ENCODE results near the gene CDH13.

Gene CDH13

GRCh38 chr16:83674931-83675535 lies 1048.3 kb downstream of the CDH13 start:
- DNase-seq (ENCODE audit: low read depth in 2 of 2): no peak

GRCh38 chr16:83676086-83676485 lies 1049.3 kb downstream of the CDH13 start:
- DNase-seq (ENCODE audit: low read depth in 2 of 2): no peak

- DNase-seq (ENCODE audit: low read depth in 2 of 2): no peak
Observed at GRCh38 chr16:83680980-83681379, 1054.2 kb downstream of the CDH13 start.

GRCh38 chr16:83681381-83681956 lies 1054.7 kb downstream of the CDH13 start:
- DNase-seq (ENCODE audit: low read depth in 2 of 2): no peak

- DNase-seq (ENCODE audit: low read depth in 2 of 2): no peak
Observed at GRCh38 chr16:83682116-83682867, 1055.5 kb downstream of the CDH13 start.

- no peak for DNase-seq (ENCODE audit: low read depth in 2 of 2)
Observed at GRCh38 chr16:83682868-83683235, 1056.1 kb downstream of the CDH13 start.

GRCh38 chr16:83685615-83686165 lies 1058.9 kb downstream of the CDH13 start:
- DNase-seq (ENCODE audit: low read depth in 2 of 2): no peak

- DNase-seq (ENCODE audit: low read depth in 2 of 2): no peak
Observed at GRCh38 chr16:83686726-83687125, 1060.0 kb downstream of the CDH13 start.

GRCh38 chr16:83689385-83689831 lies 1062.6 kb downstream of the CDH13 start:
- no peak for DNase-seq (ENCODE audit: low read depth in 2 of 2)

- no peak for DNase-seq (ENCODE audit: low read depth in 2 of 2)
Observed at GRCh38 chr16:83692224-83692623, 1065.5 kb downstream of the CDH13 start.

- DNase-seq (ENCODE audit: low read depth in 2 of 2): no peak
Observed at GRCh38 chr16:83698964-83699363, 1072.2 kb downstream of the CDH13 start.

- no peak for DNase-seq (ENCODE audit: low read depth in 2 of 2)
Observed at GRCh38 chr16:83699817-83700216, 1073.0 kb downstream of the CDH13 start.

GRCh38 chr16:83700918-83701317 lies 1074.1 kb downstream of the CDH13 start:
- DNase-seq (ENCODE audit: low read depth in 2 of 2): no peak

GRCh38 chr16:83701494-83701893 lies 1074.7 kb downstream of the CDH13 start:
- DNase-seq (ENCODE audit: low read depth in 2 of 2): no peak

GRCh38 chr16:83704656-83705055 lies 1077.9 kb downstream of the CDH13 start:
- DNase-seq (ENCODE audit: low read depth in 2 of 2): no peak

- no peak for DNase-seq (ENCODE audit: low read depth in 2 of 2)
Observed at GRCh38 chr16:83705856-83706255, 1079.1 kb downstream of the CDH13 start.

GRCh38 chr16:83706394-83706793 lies 1079.6 kb downstream of the CDH13 start:
- DNase-seq (ENCODE audit: low read depth in 2 of 2): no peak

- no peak for DNase-seq (ENCODE audit: low read depth in 2 of 2)
Observed at GRCh38 chr16:83711069-83711468, 1084.3 kb downstream of the CDH13 start.

- DNase-seq (ENCODE audit: low read depth in 2 of 2): no peak
Observed at GRCh38 chr16:83713597-83713996, 1086.8 kb downstream of the CDH13 start.

GRCh38 chr16:83714286-83714685 lies 1087.5 kb downstream of the CDH13 start:
- no peak for DNase-seq (ENCODE audit: low read depth in 2 of 2)

GRCh38 chr16:83715217-83715920 lies 1088.6 kb downstream of the CDH13 start:
- no peak for DNase-seq (ENCODE audit: low read depth in 2 of 2)

GRCh38 chr16:83717308-83717707 lies 1090.5 kb downstream of the CDH13 start:
- DNase-seq (ENCODE audit: low read depth in 2 of 2): no peak
